Measurements from ENCODE around the gene MAN1A1.
A peak's percentile ranks its signal among the peaks of the same experiment; 100 is the strongest.
"Not testable (repeated sequence)": the region's sequence is repeated elsewhere in the genome, so short reads cannot be mapped to it uniquely, and the experiment has no call there.

MAN1A1 gene

DNA sequence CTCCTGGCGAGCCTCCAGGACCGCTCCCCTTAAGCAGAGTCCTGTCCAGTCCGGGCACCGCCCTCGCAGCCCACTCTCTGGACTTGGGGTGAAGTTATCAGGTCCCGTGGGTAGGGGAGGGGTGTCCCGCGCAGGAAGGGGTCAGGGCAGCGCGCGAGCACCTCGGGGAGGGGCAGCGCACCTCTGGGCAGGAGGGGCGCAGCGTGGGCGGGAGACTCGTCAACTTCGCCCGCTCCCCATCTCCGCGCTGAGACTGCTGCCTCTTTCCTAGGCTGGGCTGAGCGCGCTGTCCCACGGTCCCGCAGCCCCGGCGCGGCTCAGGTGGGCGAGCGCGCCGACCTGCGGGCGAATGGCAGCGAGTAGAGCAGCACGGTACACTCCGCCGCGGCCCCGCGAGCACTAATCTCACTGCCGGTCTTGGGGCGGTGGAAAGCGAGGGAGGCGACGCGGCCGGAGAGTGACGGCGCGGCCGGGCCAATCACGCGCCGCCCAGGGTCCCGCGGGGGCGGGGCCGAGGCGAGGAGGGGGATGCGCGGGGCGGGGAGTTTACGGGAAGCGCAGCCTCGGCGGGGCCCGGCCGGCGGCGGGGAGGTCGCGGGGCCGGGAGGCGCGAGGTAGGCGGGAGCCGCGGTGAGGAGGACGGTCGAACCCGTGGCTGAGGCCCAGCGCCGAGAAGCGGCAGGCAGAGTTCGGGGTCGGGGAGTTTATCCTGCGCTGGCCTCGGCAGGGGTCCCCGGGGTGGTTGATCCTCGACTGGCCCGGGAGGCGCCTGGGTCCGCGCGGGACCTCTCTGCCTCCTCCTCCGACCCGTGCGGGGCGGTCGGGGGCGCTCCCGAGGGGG, at the start of gene MAN1A1:
MAN1A1 (minus strand) TSS at position 401 of the 841 bp plus-strand sequence. CDS start 696 bp downstream, outside the sequence.
- TF ChIP-seq POLR2A (IDR thresholded peaks at IDR 0.05; ENCODE audit: low read depth, low read length) = peak; percentile 82
- DNase-seq (ENCODE audit: insufficient read length, low spot score) (peak; percentile 74), FAIRE-seq (peak; percentile 43)

DNA sequence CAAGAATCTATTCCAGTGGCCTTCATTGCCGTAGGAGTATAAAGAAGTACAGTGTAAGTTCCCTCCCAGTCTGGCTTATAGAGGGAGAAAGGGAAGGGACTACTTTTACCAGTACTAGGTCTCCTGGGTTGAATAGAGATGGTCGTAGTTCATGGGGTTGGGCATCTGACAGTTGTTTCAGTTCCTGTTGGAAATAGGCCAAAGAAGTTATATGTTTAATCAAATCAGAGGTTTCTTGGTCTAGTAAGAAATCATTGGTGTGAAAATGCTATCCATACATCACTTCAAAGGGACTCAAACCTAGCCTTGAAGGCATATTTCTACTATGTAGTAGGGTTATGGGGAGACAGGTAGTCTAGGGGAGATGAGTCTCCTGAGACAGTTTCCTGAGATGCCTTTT, 45.6 kb upstream of the MAN1A1 start:
- DNase-seq (ENCODE audit: insufficient read length, low spot score) (no peak), FAIRE-seq (no peak)
- TF ChIP-seq POLR2A (IDR thresholded peaks at IDR 0.05; ENCODE audit: low read depth, low read length) = no peak

GRCh38 chr6:119390247-119390793, 40.8 kb upstream of the MAN1A1 start:
- DNase-seq (ENCODE audit: insufficient read length, low spot score) (no peak), FAIRE-seq (no peak)
- no peak for TF ChIP-seq POLR2A (IDR thresholded peaks at IDR 0.05; ENCODE audit: low read depth, low read length)

GRCh38 chr6:119385994-119386393, 36.4 kb upstream of the MAN1A1 start:
- no peak for DNase-seq (ENCODE audit: insufficient read length, low spot score)
- TF ChIP-seq POLR2A (IDR thresholded peaks at IDR 0.05; ENCODE audit: low read depth, low read length) = no peak
- no peak for FAIRE-seq

DNA sequence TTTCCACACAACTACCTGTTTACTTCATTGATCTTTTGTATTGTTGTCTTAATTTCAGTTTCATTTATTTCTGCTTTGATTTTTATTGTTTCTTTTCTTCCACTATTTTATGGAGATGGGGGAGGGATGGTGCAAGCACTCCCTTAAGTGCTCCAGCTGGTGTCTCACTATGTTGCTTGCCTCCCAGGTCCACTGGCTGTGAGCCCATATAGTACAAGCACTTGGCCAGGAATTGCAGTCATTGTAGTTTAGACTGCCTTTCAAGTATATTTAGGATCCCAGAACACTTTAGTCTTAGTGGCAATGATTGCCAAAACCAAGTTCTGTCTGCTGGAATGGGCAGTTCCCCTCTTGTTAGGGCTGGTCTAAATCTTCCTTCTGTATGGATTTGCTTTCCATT, 34.9 kb upstream of the MAN1A1 start:
- no peak for TF ChIP-seq POLR2A (IDR thresholded peaks at IDR 0.05; ENCODE audit: low read depth, low read length)
- DNase-seq (ENCODE audit: insufficient read length, low spot score) (no peak), FAIRE-seq (no peak)

DNA sequence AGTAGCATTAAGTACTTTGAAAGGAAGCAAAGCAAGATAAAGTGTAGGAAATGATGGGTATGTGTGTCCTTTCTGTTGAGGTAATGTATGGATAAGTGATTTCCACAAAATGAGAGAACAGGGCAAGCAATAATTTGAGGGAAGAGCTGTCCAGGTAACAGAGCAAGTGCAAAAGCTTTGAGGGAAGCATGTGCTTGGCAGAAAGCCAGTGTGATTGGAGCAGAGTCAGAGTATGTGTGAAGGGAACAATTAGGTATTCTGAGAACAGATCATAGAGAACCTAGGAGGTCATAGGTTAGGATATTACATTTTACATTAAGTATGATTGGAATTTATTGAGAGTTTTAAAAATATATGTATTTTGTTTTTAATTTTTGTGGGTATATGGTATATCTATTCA, 30.2 kb upstream of the MAN1A1 start:
- FAIRE-seq (no peak), DNase-seq (ENCODE audit: insufficient read length, low spot score) (no peak)
- TF ChIP-seq POLR2A (IDR thresholded peaks at IDR 0.05; ENCODE audit: low read depth, low read length) = no peak

DNA sequence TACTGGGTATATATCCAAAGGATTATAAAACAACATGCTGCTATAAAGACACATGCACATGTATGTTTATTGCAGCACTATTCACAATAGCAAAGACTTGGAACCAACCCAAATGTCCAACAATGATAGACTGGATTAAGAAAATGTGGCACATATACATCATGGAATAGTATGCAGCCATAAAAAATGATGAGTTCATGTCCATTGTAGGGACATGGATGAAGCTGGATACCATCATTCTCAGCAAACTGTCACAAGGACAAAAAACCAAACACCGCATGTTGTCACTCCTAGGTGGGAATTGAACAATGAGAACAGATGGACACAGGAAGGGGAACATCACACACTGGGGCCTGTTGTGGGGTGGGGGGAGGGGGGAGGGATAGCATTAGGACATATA, 27.5 kb upstream of the MAN1A1 start:
- not testable (repeated sequence) for FAIRE-seq; DNase-seq (ENCODE audit: insufficient read length, low spot score)

GRCh38 chr6:119370080-119370479, 20.5 kb upstream of the MAN1A1 start:
- DNase-seq (ENCODE audit: insufficient read length, low spot score) (no peak), FAIRE-seq (no peak)
- no peak for TF ChIP-seq POLR2A (IDR thresholded peaks at IDR 0.05; ENCODE audit: low read depth, low read length)

- DNase-seq (ENCODE audit: insufficient read length, low spot score) (no peak), FAIRE-seq (no peak)
- no peak for TF ChIP-seq POLR2A (IDR thresholded peaks at IDR 0.05; ENCODE audit: low read depth, low read length)
Observed at GRCh38 chr6:119368921-119369320, 19.4 kb upstream of the MAN1A1 start.

DNA sequence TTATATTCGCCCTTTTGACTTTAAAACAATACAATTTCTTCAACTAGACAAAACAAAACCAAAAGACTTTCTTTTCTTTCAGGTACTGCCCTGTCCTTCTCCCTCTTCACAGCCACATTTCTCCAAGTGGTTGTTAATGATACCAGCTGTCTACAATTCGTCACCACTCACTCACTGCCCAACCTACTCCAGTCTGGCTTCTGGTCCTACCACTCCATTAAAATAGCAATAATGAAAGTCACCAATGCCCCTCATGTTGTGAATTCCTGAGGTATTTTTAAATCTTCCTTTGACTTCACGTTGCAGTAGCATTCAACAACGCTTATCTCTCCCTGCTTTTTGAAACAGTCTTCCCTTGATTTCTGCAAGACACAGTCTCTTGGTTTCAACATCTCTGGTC, 11.6 kb upstream of the MAN1A1 start:
- TF ChIP-seq POLR2A (IDR thresholded peaks at IDR 0.05; ENCODE audit: low read depth, low read length) = no peak
- FAIRE-seq = no peak
- DNase-seq (ENCODE audit: insufficient read length, low spot score) = no peak

DNA sequence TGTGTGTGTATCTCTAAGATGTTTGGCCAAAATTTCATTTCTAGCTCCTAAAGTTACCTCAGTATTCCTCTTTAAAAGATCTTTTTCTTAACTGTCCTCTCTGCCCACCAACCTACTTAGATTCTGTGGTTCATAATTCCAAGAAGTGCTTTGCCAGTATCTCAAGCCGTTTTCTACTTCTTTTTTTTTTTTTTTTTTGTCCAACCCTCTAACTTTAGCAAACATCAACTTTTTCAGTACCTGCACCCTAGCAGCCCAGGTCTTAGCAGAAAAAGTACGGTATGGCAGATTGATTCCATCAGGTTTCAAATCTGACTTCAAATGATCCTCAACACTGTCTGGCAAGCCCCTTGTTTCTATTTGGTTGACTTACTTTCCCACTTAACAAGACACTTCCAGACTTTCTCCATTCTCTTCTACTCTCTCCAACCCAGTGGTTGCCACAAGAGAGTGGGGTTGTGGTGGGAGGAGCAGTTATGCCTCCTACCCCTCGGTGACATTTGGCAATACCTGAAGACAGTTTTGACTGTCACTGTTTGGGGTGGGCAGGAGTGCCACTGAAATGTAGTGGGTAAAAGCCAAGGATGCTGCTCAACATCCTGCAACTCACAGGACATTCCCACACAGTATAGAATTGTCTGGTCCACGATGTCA, 10.8 kb upstream of the MAN1A1 start:
- FAIRE-seq (no peak), DNase-seq (ENCODE audit: insufficient read length, low spot score) (no peak)
- TF ChIP-seq POLR2A (IDR thresholded peaks at IDR 0.05; ENCODE audit: low read depth, low read length) = no peak

DNA sequence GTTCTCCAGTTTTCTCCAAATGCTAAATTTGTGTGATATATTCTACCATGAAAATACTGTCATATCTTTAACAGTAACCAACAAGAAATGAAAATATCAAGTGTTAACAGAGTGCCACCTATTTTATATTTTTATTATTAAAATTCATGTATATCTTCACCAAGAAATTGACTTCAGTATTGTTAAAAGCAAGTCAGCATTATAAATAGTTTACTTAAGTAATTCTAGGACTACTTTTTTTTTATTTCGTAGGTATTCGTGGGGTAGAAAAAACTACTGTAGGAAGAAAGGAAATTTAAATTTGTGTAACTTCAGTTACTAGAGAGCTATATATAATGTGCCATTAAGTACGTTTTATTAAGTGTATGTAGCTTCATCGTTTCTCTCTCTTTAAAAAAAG, 6.3 kb upstream of the MAN1A1 start:
- no peak for TF ChIP-seq POLR2A (IDR thresholded peaks at IDR 0.05; ENCODE audit: low read depth, low read length)
- DNase-seq (ENCODE audit: insufficient read length, low spot score) (no peak), FAIRE-seq (no peak)

DNA sequence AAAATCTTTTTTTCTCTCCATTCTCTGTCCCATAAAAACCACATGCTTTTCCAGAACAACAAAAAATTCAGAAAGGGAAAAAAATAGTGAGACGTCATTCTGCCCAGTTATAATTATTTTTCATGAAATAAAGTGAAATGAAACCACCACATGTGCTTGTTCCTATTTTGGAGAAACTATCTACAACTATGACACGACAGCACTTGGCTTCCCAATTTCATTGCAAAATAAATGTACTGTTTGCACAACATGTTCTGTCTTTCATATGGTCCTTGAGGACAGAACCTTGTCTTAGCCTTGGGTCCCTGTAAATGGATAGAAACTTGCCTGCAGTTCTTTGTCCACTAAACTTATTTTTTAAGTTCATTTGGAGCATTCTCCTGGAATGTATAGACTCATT, 5.6 kb upstream of the MAN1A1 start:
- TF ChIP-seq POLR2A (IDR thresholded peaks at IDR 0.05; ENCODE audit: low read depth, low read length) = no peak
- DNase-seq (ENCODE audit: insufficient read length, low spot score) (no peak), FAIRE-seq (no peak)

DNA sequence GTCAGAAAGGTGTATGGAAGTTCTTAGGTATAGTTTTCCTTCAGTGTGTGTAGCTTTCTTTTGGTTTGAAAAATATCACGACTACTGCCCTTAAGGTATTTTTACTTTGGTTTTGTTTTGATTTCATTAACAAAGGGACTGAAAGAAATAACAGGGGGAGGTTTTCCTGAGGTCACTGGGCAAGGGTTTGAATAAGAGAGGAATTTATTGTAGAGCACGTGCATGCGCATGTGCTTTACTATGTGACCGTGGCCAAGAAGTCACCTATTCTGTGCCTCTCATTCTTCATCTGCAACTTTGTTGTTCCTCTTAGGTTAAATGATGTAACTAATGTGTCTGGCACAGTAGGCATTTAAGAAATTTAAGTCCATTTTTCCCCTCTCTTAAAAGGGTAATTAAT, 4.1 kb upstream of the MAN1A1 start:
- FAIRE-seq = no peak
- TF ChIP-seq POLR2A (IDR thresholded peaks at IDR 0.05; ENCODE audit: low read depth, low read length) = no peak
- DNase-seq (ENCODE audit: insufficient read length, low spot score) = no peak

GRCh38 chr6:119352001-119352400, 2.4 kb upstream of the MAN1A1 start:
- FAIRE-seq (no peak), DNase-seq (ENCODE audit: insufficient read length, low spot score) (no peak)
- TF ChIP-seq POLR2A (IDR thresholded peaks at IDR 0.05; ENCODE audit: low read depth, low read length) = no peak

Data from H54 (cell line).